BE2C (cell line): ENCODE measurements around the gene ITGA4.

Experiments used
- DNase-seq: peaks from one replicate; pipeline ENCODE4 v3.0.0-alpha.2; 2020
- H3K27me3 ChIP-seq: fragments of 250-450 bp; sonication (Bioruptor Pico); 2 replicates; pipeline ENCODE4 v1.5.1; 2020; ENCODE audit warnings: mild to moderate bottlenecking
- H3K36me3 ChIP-seq: fragments of 250-450 bp; sonication (Bioruptor Pico); 2 replicates; pipeline ENCODE4 v1.5.1; 2020; ENCODE audit warnings: mild to moderate bottlenecking
- H3K4me1 ChIP-seq: fragments of 250-450 bp; sonication (Bioruptor Pico); 2 replicates; pipeline ENCODE4 v1.5.1; 2020
- H3K4me3 ChIP-seq: 2 replicates; pipeline ENCODE4 v1.5.1; 2011; ENCODE audit warnings: low read depth, low read length
- H3K9me3 ChIP-seq: fragments of 250-450 bp; sonication (Bioruptor Pico); 2 replicates; pipeline ENCODE4 v1.5.1; 2020
- CTCF ChIP-seq: IDR thresholded peaks from 2 replicates; pipeline ENCODE4 v1.5.1; 2012; ENCODE audit warnings: mild to moderate bottlenecking, low read depth, low read length

ITGA4 gene

GRCh38 chr2:181523756-181524155, 66.6 kb downstream of the ITGA4 start:
- Histone ChIP-seq H3K4me1 (no peaks in the 10 kb centered on the region), H3K27me3 (no peaks in the 10 kb centered on the region), H3K36me3 (no peaks in the 10 kb centered on the region), H3K9me3 (no peaks in the 10 kb centered on the region), H3K4me3 (no peak overlapping the region)
- no peak for DNase-seq
- TF ChIP-seq CTCF, result no peak

- no peak for DNase-seq
- H3K36me3 ChIP-seq, result no peaks in the 10 kb centered on the region
- H3K27me3 ChIP-seq, result no peaks in the 10 kb centered on the region
- H3K4me3 ChIP-seq, result no peak overlapping the region
- no peaks in the 10 kb centered on the region for H3K9me3 ChIP-seq
- TF ChIP-seq CTCF, result no peak
- no peaks in the 10 kb centered on the region for H3K4me1 ChIP-seq
Measured at GRCh38 chr2:181526014-181526413, 68.8 kb downstream of the ITGA4 start.

- Histone ChIP-seq H3K27me3 (no peaks in the 10 kb centered on the region), H3K9me3 (no peaks in the 10 kb centered on the region), H3K4me1 (no peaks in the 10 kb centered on the region), H3K36me3 (no peaks in the 10 kb centered on the region), H3K4me3 (no peak overlapping the region)
- TF ChIP-seq CTCF, result no peak
- no peak for DNase-seq
Measured at GRCh38 chr2:181527058-181527457, 69.9 kb downstream of the ITGA4 start.

- Histone ChIP-seq H3K27me3 (no peaks in the 10 kb centered on the region), H3K4me1 (no peaks in the 10 kb centered on the region), H3K4me3 (no peak overlapping the region), H3K9me3 (no peaks in the 10 kb centered on the region), H3K36me3 (no peaks in the 10 kb centered on the region)
- no peak for TF ChIP-seq CTCF
- no peak for DNase-seq
Measured at GRCh38 chr2:181528441-181528840, 71.3 kb downstream of the ITGA4 start.

GRCh38 chr2:181536730-181537129, 79.5 kb downstream of the ITGA4 start:
- H3K36me3 ChIP-seq, result no peaks in the 10 kb centered on the region
- no peak for TF ChIP-seq CTCF

GRCh38 chr2:181540421-181540820, 83.2 kb downstream of the ITGA4 start:
- H3K36me3 ChIP-seq, result no peaks in the 10 kb centered on the region
- H3K4me3 ChIP-seq, result no peak overlapping the region
- H3K27me3 ChIP-seq, result no peaks in the 10 kb centered on the region
- no peaks in the 10 kb centered on the region for H3K4me1 ChIP-seq
- no peak for TF ChIP-seq CTCF
- no peaks in the 10 kb centered on the region for H3K9me3 ChIP-seq
- no peak for DNase-seq

More at GRCh38 chr2:181536730-181537129, 79.5 kb downstream of the ITGA4 start:
- Histone ChIP-seq H3K4me1 (no peaks in the 10 kb centered on the region), H3K27me3 (no peaks in the 10 kb centered on the region), H3K4me3 (no peak overlapping the region), H3K9me3 (no peaks in the 10 kb centered on the region)
- no peak for DNase-seq
